Measurements from ENCODE around the gene FLYWCH1. TPM values are rescaled to one million over a fixed set of nuclear protein-coding genes. Genes with fewer than 3 reads are reported as not detected.

Gene FLYWCH1
- total and polyA plus RNA-seq, 9 of the 15 experiments (the other 6 are each of a cell fraction or from before 2014, with no cell fraction given) = 0.18 to 33.6 (median 11.3) TPM

GRCh38 chr16:2867987-2868789 is 43.5 kb upstream of the FLYWCH1 start:
- intact Hi-C loops (cut with micrococcal nuclease) = loop anchor here (1.0 kb wide), 1 partner anchor 26 kb away; no protein-coding TSS in a partner anchor
- Histone ChIP-seq H3K9me1 (ENCODE audit: control insufficient read depth, insufficient read depth, low read length) (no peaks in the 10 kb centered on the region), H3K9ac (ENCODE audit: insufficient read depth in 1 of 2, low read depth in 2 of 2, low read length in 2 of 2) (peak overlapping the region; percentile 74 to 93), H3K9me3 (replicated peaks; ENCODE audit: control insufficient read depth, insufficient read depth, low read depth, low read length) (no peaks in the 10 kb centered on the region), H3K4me1 (replicated peaks in 1 of 2; ENCODE audit: control insufficient read depth in 2 of 2, insufficient read depth in 2 of 2, low read length in 2 of 2) (peaks cover 4 to 8% of the 10 kb centered on the region in 2 experiments; a peak in 3 of 5 replicates), H2AFZ (ENCODE audit: low read depth, low read length) (peak overlapping the region; percentile 100), H3K4me2 (ENCODE audit: insufficient read depth, low read length) (peak overlapping the region; percentile 93), H3K4me3 (peak overlapping the region; percentile 52), H3K79me2 (ENCODE audit: control insufficient read depth, insufficient read depth, low read length) (no peaks in the 10 kb centered on the region), H3K27ac (ENCODE audit: extremely low read depth, low read depth, low read length) (peak overlapping the region; percentile 87), H3K36me3 (ENCODE audit: control insufficient read depth, insufficient read depth, low read length) (no peaks in the 10 kb centered on the region), H4K20me1 (replicated peaks; ENCODE audit: control insufficient read depth, insufficient read depth, low read length) (no peaks in the 10 kb centered on the region), H3K27me3 (ENCODE audit: control insufficient read depth in 2 of 2, insufficient read depth in 2 of 2, low read length in 2 of 2) (peaks cover 3 to 10% of the 10 kb centered on the region in 2 experiments; a peak in 2 of 5 replicates)
- peak; percentile 85 for FAIRE-seq
- in situ Hi-C loops (cut with MboI) = no loop called here
- under 1% methylated on average over 45 of the region's 45 CpGs for WGBS (ENCODE audit: insufficient coverage, low coverage, missing lambda C conversion rate)
- BruUV-seq (replicated peaks) = TSS peak; percentile 99
- peak; percentile 99 for ATAC-seq
- ChIA-PET POLR2A (interaction anchor here (0.5 to 1.8 kb wide), 6 partner anchors 15 to 116 kb away, joined by 3 to 6 read pairs (median 3); partner anchors contain the start of gene SRRM2), CTCF (ENCODE audit: low intra/inter-chr PET ratio) (interaction anchor here (0.6 to 2.4 kb wide), 6 partner anchors 14 to 1095 kb away, joined by 3 to 23 read pairs (median 4); partner anchors contain the start of gene MRPS34)
- DNase-seq (ENCODE audit: extremely low read depth in 1 of 4, low spot score in 3 of 4) = peak; percentile 96
- TF ChIP-seq HOMEZ (CRISPR knock-in tag; IDR thresholded peaks at IDR 0.05) (peak; percentile 88), NFIX (CRISPR knock-in tag; IDR thresholded peaks at IDR 0.05; ENCODE audit: low read depth) (no peak), XRCC4 (IDR thresholded peaks at IDR 0.05; ENCODE audit: extremely low read depth, insufficient read depth, insufficient read length) (no peak), CLOCK (CRISPR knock-in tag; IDR thresholded peaks at IDR 0.05; ENCODE audit: borderline replicate concordance) (no peak), NR2C1 (IDR thresholded peaks at IDR 0.05) (peak; percentile 60; the same call in 1 of the 2 replicates), NR2C1 (tag; IDR thresholded peaks at IDR 0.05) (peak; percentile 87), DNMT1 (IDR thresholded peaks at IDR 0.05) (no peak), HCFC1 (IDR thresholded peaks at IDR 0.05; ENCODE audit: low read depth, low read length) (peak; percentile 68), RFX5 (IDR thresholded peaks at IDR 0.05; ENCODE audit: low read depth, low read length) (no peak), ZSCAN32 (CRISPR knock-in tag; IDR thresholded peaks at IDR 0.05) (peak; percentile 67; the same call in 1 of the 2 replicates), ZEB2 (IDR thresholded peaks at IDR 0.05) (peak; percentile 34; the same call in 1 of the 2 replicates), ZNF140 (CRISPR knock-in tag; IDR thresholded peaks at IDR 0.05) (no peak), SREBF2 (CRISPR knock-in tag; IDR thresholded peaks at IDR 0.05) (no peak), UBTF (IDR thresholded peaks at IDR 0.05; ENCODE audit: borderline replicate concordance in 1 of 2, low read depth in 2 of 2, low read length in 2 of 2) (peak in 1 of 2 experiments; percentile 65; a peak in 1 of 4 replicates), HEY1 (CRISPR knock-in tag; IDR thresholded peaks at IDR 0.05; ENCODE audit: borderline replicate concordance) (no peak)

Data from K562 (cell line).